ENCODE measurements around the gene FAS. TPM values are rescaled to one million over a fixed set of nuclear protein-coding genes. Genes with fewer than 3 reads are reported as not detected.

The FAS gene
- 68.5 and 91.9 TPM in 2 replicates for total RNA-seq (2014; rRNA removed; shearing (Covaris generic); ENCODE audit: low replicate concordance)

GRCh38 chr10:88990384-88991160 lies at the start of gene FAS:
Gene FAS (plus strand): TSS chr10:88990798. CDS start chr10:88990877, 79 bp downstream.
- peak within 1 kb of the TSS; percentile 14; the same call in 1 of the 2 replicates for H2AFZ ChIP-seq (ENCODE audit: low read length)
- no peaks in the 10 kb centered on the region for H4K20me1 ChIP-seq (ENCODE audit: insufficient read depth, low read depth, low read length)
- peaks cover 42% of the 10 kb centered on the region for H3K79me2 ChIP-seq (ENCODE audit: low read length)
- no peaks in the 10 kb centered on the region for H3K27me3 ChIP-seq (ENCODE audit: low read length)
- H3K4me1 ChIP-seq (ENCODE audit: low read length), result peaks cover 52% of the 10 kb centered on the region
- peak within 1 kb of the TSS; percentile 92 for H3K4me3 ChIP-seq (ENCODE audit: low read length)
- no peaks in the 10 kb centered on the region for H3K36me3 ChIP-seq (ENCODE audit: insufficient read depth, low read length)
- peak within 1 kb of the TSS; percentile 99 for H3K27ac ChIP-seq (ENCODE audit: low read length)
- H3K9me2 ChIP-seq (replicated peaks; ENCODE audit: insufficient read depth, low read length), result no peaks in the 10 kb centered on the region
- no peaks in the 10 kb centered on the region for H3K9me3 ChIP-seq (ENCODE audit: low read length)
- H3K9ac ChIP-seq (ENCODE audit: low read length), result peak within 1 kb of the TSS; percentile 98
- H3K4me2 ChIP-seq (ENCODE audit: low read depth, low read length, poor library complexity, severe bottlenecking), result peak within 1 kb of the TSS; percentile 85
- DNase-seq, result peak; percentile 89

GRCh38 chr10:88941026-88941425 lies 49.6 kb upstream of the FAS start:
- no peaks in the 10 kb centered on the region for H3K79me2 ChIP-seq (ENCODE audit: low read length)
- H3K9me2 ChIP-seq (replicated peaks; ENCODE audit: insufficient read depth, low read length), result no peaks in the 10 kb centered on the region
- no peak overlapping the region for H3K9ac ChIP-seq (ENCODE audit: low read length)
- H3K4me3 ChIP-seq (ENCODE audit: low read length), result no peak overlapping the region
- H3K9me3 ChIP-seq (ENCODE audit: low read length), result no peaks in the 10 kb centered on the region
- H3K36me3 ChIP-seq (ENCODE audit: insufficient read depth, low read length), result no peaks in the 10 kb centered on the region; the same call in 1 of the 2 replicates
- no peak for DNase-seq
- H3K4me2 ChIP-seq (ENCODE audit: low read depth, low read length, poor library complexity, severe bottlenecking), result no peak overlapping the region
- H4K20me1 ChIP-seq (ENCODE audit: insufficient read depth, low read depth, low read length), result no peaks in the 10 kb centered on the region
- H2AFZ ChIP-seq (ENCODE audit: low read length), result no peak overlapping the region
- no peaks in the 10 kb centered on the region for H3K27me3 ChIP-seq (ENCODE audit: low read length)
- H3K27ac ChIP-seq (ENCODE audit: low read length), result no peak overlapping the region
- peaks cover 34% of the 10 kb centered on the region for H3K4me1 ChIP-seq (ENCODE audit: low read length)

- Histone ChIP-seq H3K4me2 (ENCODE audit: low read depth, low read length, poor library complexity, severe bottlenecking) (peak overlapping the region; percentile 53), H3K4me1 (ENCODE audit: low read length) (peaks cover 19% of the 10 kb centered on the region), H3K27ac (ENCODE audit: low read length) (peak overlapping the region; percentile 72; the same call in 1 of the 2 replicates), H4K20me1 (ENCODE audit: insufficient read depth, low read depth, low read length) (no peaks in the 10 kb centered on the region), H3K9ac (ENCODE audit: low read length) (no peak overlapping the region), H3K27me3 (ENCODE audit: low read length) (no peaks in the 10 kb centered on the region), H3K79me2 (ENCODE audit: low read length) (no peaks in the 10 kb centered on the region), H3K9me2 (replicated peaks; ENCODE audit: insufficient read depth, low read length) (no peaks in the 10 kb centered on the region), H3K9me3 (ENCODE audit: low read length) (no peaks in the 10 kb centered on the region), H2AFZ (ENCODE audit: low read length) (no peak overlapping the region), H3K4me3 (ENCODE audit: low read length) (no peak overlapping the region), H3K36me3 (ENCODE audit: insufficient read depth, low read length) (no peaks in the 10 kb centered on the region)
- DNase-seq, result no peak
Measured at GRCh38 chr10:88943778-88944177, 46.8 kb upstream of the FAS start.

- no peaks in the 10 kb centered on the region for H3K9me2 ChIP-seq (replicated peaks; ENCODE audit: insufficient read depth, low read length)
- H3K36me3 ChIP-seq (ENCODE audit: insufficient read depth, low read length), result no peaks in the 10 kb centered on the region
- peak overlapping the region; percentile 53 for H3K4me2 ChIP-seq (ENCODE audit: low read depth, low read length, poor library complexity, severe bottlenecking)
- H2AFZ ChIP-seq (ENCODE audit: low read length), result no peak overlapping the region
- no peaks in the 10 kb centered on the region for H4K20me1 ChIP-seq (ENCODE audit: insufficient read depth, low read depth, low read length)
- H3K9ac ChIP-seq (ENCODE audit: low read length), result peak overlapping the region; percentile 33; the same call in 1 of the 2 replicates
- peak overlapping the region; percentile 30; the same call in 1 of the 2 replicates for H3K4me3 ChIP-seq (ENCODE audit: low read length)
- H3K4me1 ChIP-seq (ENCODE audit: low read length), result peaks cover 19% of the 10 kb centered on the region
- no peaks in the 10 kb centered on the region for H3K9me3 ChIP-seq (ENCODE audit: low read length)
- H3K79me2 ChIP-seq (ENCODE audit: low read length), result no peaks in the 10 kb centered on the region
- DNase-seq, result no peak
- H3K27ac ChIP-seq (ENCODE audit: low read length), result peak overlapping the region; percentile 72
- H3K27me3 ChIP-seq (ENCODE audit: low read length), result no peaks in the 10 kb centered on the region
Measured at GRCh38 chr10:88944813-88945212, 45.8 kb upstream of the FAS start.

- Histone ChIP-seq H3K27me3 (ENCODE audit: low read length) (no peaks in the 10 kb centered on the region), H3K9me3 (ENCODE audit: low read length) (no peaks in the 10 kb centered on the region), H3K4me3 (ENCODE audit: low read length) (no peak overlapping the region), H3K27ac (ENCODE audit: low read length) (no peak overlapping the region), H3K9ac (ENCODE audit: low read length) (no peak overlapping the region), H3K36me3 (ENCODE audit: insufficient read depth, low read length) (no peaks in the 10 kb centered on the region), H3K9me2 (replicated peaks; ENCODE audit: insufficient read depth, low read length) (no peaks in the 10 kb centered on the region), H2AFZ (ENCODE audit: low read length) (no peak overlapping the region), H4K20me1 (ENCODE audit: insufficient read depth, low read depth, low read length) (no peaks in the 10 kb centered on the region), H3K4me1 (ENCODE audit: low read length) (peaks cover 19% of the 10 kb centered on the region), H3K79me2 (ENCODE audit: low read length) (no peaks in the 10 kb centered on the region), H3K4me2 (ENCODE audit: low read depth, low read length, poor library complexity, severe bottlenecking) (no peak overlapping the region)
- no peak for DNase-seq
Measured at GRCh38 chr10:88946200-88946599, 44.4 kb upstream of the FAS start.

GRCh38 chr10:88946965-88947590 lies 43.5 kb upstream of the FAS start:
- H3K79me2 ChIP-seq (ENCODE audit: low read length), result no peaks in the 10 kb centered on the region
- no peak for DNase-seq
- no peak overlapping the region for H3K27ac ChIP-seq (ENCODE audit: low read length)
- H3K4me3 ChIP-seq (ENCODE audit: low read length), result no peak overlapping the region
- H3K9me2 ChIP-seq (replicated peaks; ENCODE audit: insufficient read depth, low read length), result no peaks in the 10 kb centered on the region
- H3K4me1 ChIP-seq (ENCODE audit: low read length), result peaks cover 19% of the 10 kb centered on the region
- H4K20me1 ChIP-seq (ENCODE audit: insufficient read depth, low read depth, low read length), result no peaks in the 10 kb centered on the region
- no peaks in the 10 kb centered on the region for H3K9me3 ChIP-seq (ENCODE audit: low read length)
- H3K36me3 ChIP-seq (ENCODE audit: insufficient read depth, low read length), result no peaks in the 10 kb centered on the region
- no peaks in the 10 kb centered on the region for H3K27me3 ChIP-seq (ENCODE audit: low read length)
- no peak overlapping the region for H3K9ac ChIP-seq (ENCODE audit: low read length)
- H2AFZ ChIP-seq (ENCODE audit: low read length), result no peak overlapping the region
- H3K4me2 ChIP-seq (ENCODE audit: low read depth, low read length, poor library complexity, severe bottlenecking), result no peak overlapping the region

GRCh38 chr10:88949051-88949450 lies 41.5 kb upstream of the FAS start:
- H3K9ac ChIP-seq (ENCODE audit: low read length), result no peak overlapping the region
- no peak overlapping the region for H2AFZ ChIP-seq (ENCODE audit: low read length)
- H3K9me2 ChIP-seq (replicated peaks; ENCODE audit: insufficient read depth, low read length), result no peaks in the 10 kb centered on the region
- H3K4me2 ChIP-seq (ENCODE audit: low read depth, low read length, poor library complexity, severe bottlenecking), result no peak overlapping the region
- H3K4me3 ChIP-seq (ENCODE audit: low read length), result no peak overlapping the region
- H3K27ac ChIP-seq (ENCODE audit: low read length), result no peak overlapping the region
- H3K27me3 ChIP-seq (ENCODE audit: low read length), result no peaks in the 10 kb centered on the region
- H4K20me1 ChIP-seq (ENCODE audit: insufficient read depth, low read depth, low read length), result no peaks in the 10 kb centered on the region
- no peaks in the 10 kb centered on the region for H3K36me3 ChIP-seq (ENCODE audit: insufficient read depth, low read length)
- H3K9me3 ChIP-seq (ENCODE audit: low read length), result no peaks in the 10 kb centered on the region
- H3K4me1 ChIP-seq (ENCODE audit: low read length), result peaks cover 13% of the 10 kb centered on the region
- no peak for DNase-seq
- no peaks in the 10 kb centered on the region for H3K79me2 ChIP-seq (ENCODE audit: low read length)
